K562 (cell line): ENCODE measurements around the gene KAT6B. TPM values are rescaled to one million over a fixed set of nuclear protein-coding genes. Genes with fewer than 3 reads are reported as not detected.
A peak's percentile ranks its signal among the peaks of the same experiment; 100 is the strongest.

Experiments used
- ATAC-seq: fragments of 200-7000 bp; cut with Tn5 transposase; 3 replicates; pipeline ENCODE4 v1.9.1; 2020; ENCODE audit warnings: moderate library complexity
- BruUV-seq: library from RNA; stranded (reverse); fragments of 400-500 nt; replicated peaks from 2 replicates; lab custom pipeline; 2021; lab: Mats Ljungman, UMichigan
- CTCF ChIA-PET: fragments of 300-600 bp; formaldehyde crosslinking; extraction: SDS; loops from one replicate; lab custom pipeline; 2021; ENCODE audit warnings: low intra/inter-chr PET ratio; lab: Yijun Ruan, JAX
- POLR2A ChIA-PET: fragments of 300-600, 350-650 bp; sonication (Branson Sonifier 250); formaldehyde crosslinking; extraction: SDS; loops from one replicate; lab custom pipeline; 2021; ENCODE audit warnings: antibody characterized with exemption, inconsistent platforms; lab: Yijun Ruan, JAX
- DNase-seq, 4 experiments: peaks; one replicate each; pipeline versions ENCODE4 v3.0.0 to v3.0.0-alpha.2; 2011 to 2018; ENCODE audit warnings: low spot score in 3 of 4, mixed read lengths in 3 of 4; ENCODE audit errors: extremely low read depth in 1 of 4
- FAIRE-seq: peaks from 2 replicates; lab custom pipeline; 2011; peaks lifted over from hg19 to GRCh38; lab: Jason Lieb, UNC
- H2AFZ ChIP-seq: 2 replicates; pipeline ENCODE4 v1.6.0; 2011; ENCODE audit warnings: low read depth, low read length, control low read depth, inconsistent platforms
- H3K27ac ChIP-seq: fragments of 200-600 bp; 3 replicates; pipeline ENCODE4 v1.8.0; 2011; ENCODE audit warnings: low read depth, mild to moderate bottlenecking, control low read depth, inconsistent platforms, low read length, moderate library complexity, mixed read lengths; ENCODE audit errors: extremely low read depth
- H3K27me3 ChIP-seq, 2 experiments: fragments of 300-600 bp in 1 of 2; 2 replicates in 1 of 2; 3 replicates in 1 of 2; pipeline versions ENCODE4 v1.6.0 to v1.8.0; 2011; ENCODE audit warnings: inconsistent platforms in 2 of 2, low read length in 2 of 2, mild to moderate bottlenecking in 1 of 2, mixed read lengths in 1 of 2, moderate library complexity in 1 of 2; ENCODE audit not compliant: control insufficient read depth in 2 of 2, insufficient read depth in 2 of 2
- H3K36me3 ChIP-seq: fragments of 300-600 bp; 3 replicates; pipeline ENCODE4 v1.8.0; 2011; ENCODE audit warnings: mild to moderate bottlenecking, low read length, inconsistent platforms; ENCODE audit not compliant: control insufficient read depth, insufficient read depth
- H3K4me1 ChIP-seq, 2 experiments: fragments of 200-600 bp in 1 of 2; replicated peaks in 1 of 2; 2 replicates in 1 of 2; 3 replicates in 1 of 2; pipeline versions ENCODE4 v1.5.1 to v1.8.0; 2011; ENCODE audit warnings: inconsistent platforms in 2 of 2, low read length in 2 of 2, mild to moderate bottlenecking in 1 of 2, mixed read lengths in 1 of 2, moderate library complexity in 1 of 2; ENCODE audit not compliant: control insufficient read depth in 2 of 2, insufficient read depth in 2 of 2
- H3K4me2 ChIP-seq: 2 replicates; pipeline ENCODE4 v1.6.1; 2011; ENCODE audit warnings: low read length, control low read depth, inconsistent platforms, mixed read lengths; ENCODE audit not compliant: insufficient read depth
- H3K4me3 ChIP-seq: fragments of 200-600 bp; sonication (generic), shearing (Covaris generic); 2 replicates; pipeline ENCODE4 v1.5.1; 2016; ENCODE audit warnings: control low read depth, inconsistent platforms
- H3K79me2 ChIP-seq: fragments of 200-600 bp; 3 replicates; pipeline ENCODE4 v1.8.0; 2011; ENCODE audit warnings: low read length, inconsistent platforms; ENCODE audit not compliant: control insufficient read depth, insufficient read depth
- H3K9ac ChIP-seq, 2 experiments: 2 replicates each; pipeline versions ENCODE4 v1.6.0 to v1.6.1; 2011; ENCODE audit warnings: low read depth in 2 of 2, low read length in 2 of 2, control low read depth in 1 of 2, inconsistent platforms in 1 of 2, mild to moderate bottlenecking in 1 of 2, mixed read lengths in 1 of 2; ENCODE audit not compliant: insufficient read depth in 1 of 2
- H3K9me1 ChIP-seq: one replicate; pipeline ENCODE4 v1.6.0; 2011; ENCODE audit warnings: inconsistent platforms, mild to moderate bottlenecking, low read length, moderate library complexity; ENCODE audit not compliant: control insufficient read depth, insufficient read depth
- H3K9me3 ChIP-seq: replicated peaks from 2 replicates; pipeline ENCODE4 v1.5.1; 2011; ENCODE audit warnings: low read depth, low read length, inconsistent platforms; ENCODE audit not compliant: control insufficient read depth, insufficient read depth
- H4K20me1 ChIP-seq: replicated peaks from 2 replicates; pipeline ENCODE4 v1.6.1; 2011; ENCODE audit warnings: low read length, inconsistent platforms, mixed read lengths; ENCODE audit not compliant: control insufficient read depth, insufficient read depth
- CBX8 ChIP-seq: fragments of 200-600 bp; sonication (generic); IDR thresholded peaks from 2 replicates; pipeline ENCODE4 v1.6.1; 2012; ENCODE audit warnings: borderline replicate concordance, mixed run types, low read depth, mild to moderate bottlenecking, moderate library complexity, mixed read lengths, low read length, control low read depth, inconsistent platforms; ENCODE audit not compliant: poor library complexity, severe bottlenecking; ENCODE audit errors: extremely low read depth
- DIDO1 ChIP-seq: fragments of 450-650 bp; IDR thresholded peaks from 2 replicates; pipeline ENCODE4 v1.6.1; 2016; ENCODE audit warnings: low read depth, missing biosample characterization, missing genetic modification characterization
- NR4A1 ChIP-seq, 2 experiments: fragments of 250-450 bp in 1 of 2; fragments of 450-650 bp in 1 of 2; sonication (Bioruptor Pico) in 1 of 2; IDR thresholded peaks; 2 replicates each; pipeline versions ENCODE4 v1.4.0 to v1.6.1; 2016 to 2020; ENCODE audit warnings: mild to moderate bottlenecking in 2 of 2, missing compliant biosample characterization in 1 of 2, missing genetic modification characterization in 1 of 2, moderate library complexity in 1 of 2
- SLC30A9 ChIP-seq: fragments of 250-450 bp; sonication (Bioruptor Pico); IDR thresholded peaks from 2 replicates; pipeline ENCODE4 v1.8.0; 2022; ENCODE audit warnings: mild to moderate bottlenecking, moderate library complexity
- TCFL5 ChIP-seq: fragments of 250-450 bp; sonication (Bioruptor Pico); conservative IDR thresholded peaks from 2 replicates; pipeline ENCODE4 v1.6.1; 2021; ENCODE audit warnings: mild to moderate bottlenecking, moderate library complexity, matching md5 sums
- WGBS: fragments of 100-300 bp; shearing (Covaris generic); methylation state at CpG from one replicate; pipeline ENCODE4 v1.1.6; 2016; ENCODE audit warnings: low coverage, mixed read lengths; ENCODE audit not compliant: insufficient coverage; ENCODE audit errors: missing lambda C conversion rate; 5-methylcytosine and 5-hydroxymethylcytosine counted together
- in situ Hi-C: fragments of 300-500 bp; cut with MboI; formaldehyde crosslinking; loops from 4 replicates; pipeline ENCODE4 v1.15.0; 2018; ENCODE audit warnings: inconsistent platforms, mixed read lengths
- intact Hi-C: fragments of 100-400 bp; cut with micrococcal nuclease; formaldehyde crosslinking; loops from 2 replicates; pipeline ENCODE4 v1.14.2; 2022
- polyA plus RNA-seq, 8 experiments: library from polyadenylated mRNA; depleted of rRNA in 4 of 8; stranded (reverse) in 5 of 8; unstranded in 3 of 8; fragments of >200 nt; fragmentation: Nextera tagmentation in 2 of 8; fragmentation: Illumina TruSeq in 1 of 8; extraction: Ambion mirVana in 2 of 8; extraction: Trizol in 1 of 8; gene quantifications; 2 replicates each; pipeline versions ENCODE4 v1.2.1 to v1.2.3, GENCODE V29; 2011 to 2014; ENCODE audit warnings: inconsistent platforms in 1 of 8, missing spikeins in 1 of 8
- total RNA-seq, 7 experiments: library from RNA; depleted of rRNA in 6 of 7; stranded (reverse); fragments of >200 nt in 6 of 7; fragmentation: Illumina TruSeq in 2 of 7; extraction: Trizol in 2 of 7; gene quantifications; 2 replicates each; pipeline versions ENCODE4 v1.2.1 to v1.2.3, GENCODE V29; 2011 to 2021; ENCODE audit warnings: low replicate concordance in 1 of 7
- TF ChIP-seq, protein P1 (sequence below), 2 experiments: IDR thresholded peaks in 1 of 2; conservative IDR thresholded peaks in 1 of 2; 2 replicates each; pipeline ENCODE4 v1.6.1; 2016; ENCODE audit warnings: low read depth in 2 of 2, mild to moderate bottlenecking in 1 of 2, missing compliant biosample characterization in 1 of 2, missing genetic modification characterization in 1 of 2, moderate library complexity in 1 of 2
- TF ChIP-seq, protein P2 (sequence below), 2 experiments: fragments of 200-800 bp in 1 of 2; sonication (Bioruptor generic) in 1 of 2; sonication (generic) in 1 of 2; formaldehyde crosslinking in 1 of 2; IDR thresholded peaks in 1 of 2; conservative IDR thresholded peaks in 1 of 2; 2 replicates each; pipeline versions ENCODE4 v1.5.0 to v1.6.1; 2016 to 2020; ENCODE audit warnings: missing compliant biosample characterization in 1 of 2, missing genetic modification characterization in 1 of 2, missing genetic modification reagents in 1 of 2

KAT6B gene
- total and polyA plus RNA-seq, 9 of the 15 experiments (the other 6 are each of a cell fraction or from before 2014, with no cell fraction given), result 1.4 to 9.2 (median 6.8) TPM

DNA sequence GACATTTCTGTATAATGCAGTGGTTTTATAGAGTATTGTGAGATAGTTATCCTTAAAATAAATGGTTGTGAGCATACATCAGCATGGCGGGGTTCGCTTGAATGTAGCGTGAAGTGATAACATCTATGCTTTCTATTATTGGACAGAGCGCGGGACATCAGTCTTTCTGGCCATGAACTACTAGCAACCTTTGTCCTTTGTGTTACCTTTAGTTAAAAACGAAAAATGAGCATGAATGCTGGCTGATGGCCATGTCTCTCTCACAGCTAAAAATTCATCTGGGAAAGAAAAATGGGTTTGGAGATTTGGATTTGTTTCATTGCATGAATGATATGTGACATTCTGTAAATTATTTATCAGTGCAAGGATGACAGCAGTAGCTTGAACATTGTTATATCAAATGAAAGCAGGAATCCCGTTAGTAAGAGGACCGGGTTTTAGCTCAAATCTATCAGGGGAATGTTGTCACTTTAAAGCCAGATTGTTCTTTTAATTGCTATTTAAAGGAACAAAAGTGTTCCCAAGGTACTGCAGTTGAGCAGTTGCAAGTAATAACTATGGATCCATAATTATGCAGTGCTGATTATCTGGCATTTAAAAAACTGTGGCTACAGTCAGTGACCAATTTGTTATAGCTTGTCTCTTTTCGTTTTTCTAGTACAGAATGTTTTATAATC, 131.0 kb downstream of the KAT6B start:
- intact Hi-C loops, result no loop called here
- CTCF ChIA-PET, result no interaction called here

More for the DNA sequence above, 131.0 kb downstream of the KAT6B start:
- H3K27ac ChIP-seq, result no peak overlapping the region
- no peak overlapping the region for H3K4me3 ChIP-seq
- no peak for ATAC-seq
- BruUV-seq, result no TSS peak
- TF ChIP-seq, protein P1, sequence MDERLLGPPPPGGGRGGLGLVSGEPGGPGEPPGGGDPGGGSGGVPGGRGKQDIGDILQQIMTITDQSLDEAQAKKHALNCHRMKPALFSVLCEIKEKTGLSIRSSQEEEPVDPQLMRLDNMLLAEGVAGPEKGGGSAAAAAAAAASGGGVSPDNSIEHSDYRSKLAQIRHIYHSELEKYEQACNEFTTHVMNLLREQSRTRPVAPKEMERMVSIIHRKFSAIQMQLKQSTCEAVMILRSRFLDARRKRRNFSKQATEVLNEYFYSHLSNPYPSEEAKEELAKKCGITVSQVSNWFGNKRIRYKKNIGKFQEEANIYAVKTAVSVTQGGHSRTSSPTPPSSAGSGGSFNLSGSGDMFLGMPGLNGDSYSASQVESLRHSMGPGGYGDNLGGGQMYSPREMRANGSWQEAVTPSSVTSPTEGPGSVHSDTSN (CRISPR knock-in tag; IDR thresholded peaks at IDR 0.05; ENCODE audit: low read depth), result no peak
- TF ChIP-seq, protein P1 (tag; conservative IDR thresholded peaks at IDR 0.05; ENCODE audit: low read depth), result no peak
- TF ChIP-seq, protein P2, sequence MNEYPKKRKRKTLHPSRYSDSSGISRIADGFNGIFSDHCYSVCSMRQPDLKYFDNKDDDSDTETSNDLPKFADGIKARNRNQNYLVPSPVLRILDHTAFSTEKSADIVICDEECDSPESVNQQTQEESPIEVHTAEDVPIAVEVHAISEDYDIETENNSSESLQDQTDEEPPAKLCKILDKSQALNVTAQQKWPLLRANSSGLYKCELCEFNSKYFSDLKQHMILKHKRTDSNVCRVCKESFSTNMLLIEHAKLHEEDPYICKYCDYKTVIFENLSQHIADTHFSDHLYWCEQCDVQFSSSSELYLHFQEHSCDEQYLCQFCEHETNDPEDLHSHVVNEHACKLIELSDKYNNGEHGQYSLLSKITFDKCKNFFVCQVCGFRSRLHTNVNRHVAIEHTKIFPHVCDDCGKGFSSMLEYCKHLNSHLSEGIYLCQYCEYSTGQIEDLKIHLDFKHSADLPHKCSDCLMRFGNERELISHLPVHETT (CRISPR knock-in tag; conservative IDR thresholded peaks at IDR 0.05 in 1 of 2, IDR thresholded peaks at IDR 0.05 in 1 of 2), result no peak
- TF ChIP-seq CBX8 (peak; percentile 95), TCFL5 (CRISPR knock-in tag) (no peak), DIDO1 (no peak), NR4A1 (CRISPR knock-in tag; IDR thresholded peaks at IDR 0.05) (no peak), NR4A1 (tag; IDR thresholded peaks at IDR 0.05) (no peak), SLC30A9 (CRISPR knock-in tag) (no peak)
- no peak overlapping the region for H3K4me2 ChIP-seq
- DNase-seq, result no peak
- no peaks in the 10 kb centered on the region for H3K9me1 ChIP-seq
- no peak overlapping the region for H2AFZ ChIP-seq
- FAIRE-seq, result no peak
- H3K79me2 ChIP-seq, result no peaks in the 10 kb centered on the region
- no peaks in the 10 kb centered on the region for H3K4me1 ChIP-seq
- no peaks in the 10 kb centered on the region for H3K36me3 ChIP-seq
- no peak overlapping the region for H3K9ac ChIP-seq
- no peaks in the 10 kb centered on the region for H3K9me3 ChIP-seq
- POLR2A ChIA-PET, result interaction anchor here (0.8 to 1.2 kb wide), 3 partner anchors 9 to 42 kb away, joined by 3 to 5 read pairs (median 3); no protein-coding TSS in a partner anchor
- H3K27me3 ChIP-seq, result peaks cover 4 to 9% of the 10 kb centered on the region in 2 experiments; a peak in 4 of 5 replicates
- in situ Hi-C loops, result no loop called here
- 4% methylated on average over 9 of the region's 9 CpGs for WGBS
- H4K20me1 ChIP-seq, result no peaks in the 10 kb centered on the region
